CD4-positive, alpha-beta memory T cell (primary cell): Measurements from ENCODE around the gene FRMPD4. TPM values are rescaled to one million over a fixed set of nuclear protein-coding genes. Genes with fewer than 3 reads are reported as not detected.

Experiments
- CTCF ChIA-PET: fragments of 350-600 bp; sonication (Branson Sonifier 250); formaldehyde crosslinking; loops from one replicate; lab custom pipeline; 2021; ENCODE audit warnings: inconsistent platforms; ENCODE audit not compliant: partially characterized antibody; lab: Charles Lee
- POLR2A ChIA-PET: fragments of 350-600 bp; sonication (Branson Sonifier 250); formaldehyde crosslinking; loops from one replicate; lab custom pipeline; 2021; ENCODE audit not compliant: partially characterized antibody; lab: Charles Lee
- DNase-seq, 5 donors: peaks; one replicate each; pipeline versions ENCODE4 v3.0.0 to v3.0.0-alpha.2; 2020 to 2022; ENCODE audit warnings: mixed read lengths in 1 of 5
- H3K27ac ChIP-seq: one replicate; pipeline ENCODE4 v1.7.0; 2013; ENCODE audit warnings: low read depth, low read length
- H3K27me3 ChIP-seq: 2 replicates; pipeline ENCODE4 v1.7.0; 2013; ENCODE audit warnings: mild to moderate bottlenecking, low read length, moderate library complexity; ENCODE audit not compliant: insufficient read depth
- H3K36me3 ChIP-seq: 2 replicates; pipeline ENCODE4 v1.7.0; 2013; ENCODE audit warnings: mild to moderate bottlenecking, low read length, moderate library complexity; ENCODE audit not compliant: insufficient read depth
- H3K4me1 ChIP-seq: 2 replicates; pipeline ENCODE4 v1.7.0; 2013; ENCODE audit warnings: mild to moderate bottlenecking, low read length, moderate library complexity; ENCODE audit not compliant: insufficient read depth
- H3K4me3 ChIP-seq, 2 donors: one replicate each; pipeline ENCODE4 v1.7.0; 2013; ENCODE audit warnings: low read length in 2 of 2, mild to moderate bottlenecking in 1 of 2
- H3K9me3 ChIP-seq, 2 donors: one replicate each; pipeline ENCODE4 v1.7.0; 2013; ENCODE audit warnings: low read length in 2 of 2, control low read depth in 1 of 2; ENCODE audit not compliant: control insufficient read depth in 1 of 2
- H3K27ac Mint-ChIP-seq, 7 donors: one replicate each; pipeline ENCODE4 v1.8.0; 2020 to 2021; ENCODE audit warnings: mixed read lengths in 7 of 7, mild to moderate bottlenecking in 6 of 7, inconsistent platforms in 3 of 7, moderate library complexity in 3 of 7
- H3K27me3 Mint-ChIP-seq, 2 donors: one replicate each; pipeline ENCODE4 v1.8.0; 2020 to 2021; ENCODE audit warnings: mixed read lengths in 2 of 2
- H3K36me3 Mint-ChIP-seq, 2 donors: one replicate each; pipeline ENCODE4 v1.8.0; 2020 to 2021; ENCODE audit warnings: mixed read lengths in 2 of 2, inconsistent platforms in 1 of 2, mild to moderate bottlenecking in 1 of 2
- H3K4me1 Mint-ChIP-seq, 4 donors: one replicate each; pipeline ENCODE4 v1.8.0; 2020 to 2021; ENCODE audit warnings: mixed read lengths in 4 of 4, mild to moderate bottlenecking in 1 of 4
- H3K4me3 Mint-ChIP-seq, 8 donors: one replicate each; pipeline ENCODE4 v1.8.0; 2020 to 2021; ENCODE audit warnings: mixed read lengths in 8 of 8, mild to moderate bottlenecking in 7 of 8, moderate library complexity in 6 of 8, inconsistent platforms in 3 of 8
- H3K9me3 Mint-ChIP-seq, 8 donors: one replicate each; pipeline ENCODE4 v1.8.0; 2020 to 2021; ENCODE audit warnings: mixed read lengths in 8 of 8, mild to moderate bottlenecking in 5 of 8, inconsistent platforms in 3 of 8, moderate library complexity in 1 of 8
- intact Hi-C: fragments of 100-400 bp; cut with micrococcal nuclease; formaldehyde crosslinking; loops from one replicate; pipeline ENCODE4 v1.15.1; 2023
- polyA plus RNA-seq, 2 donors: library from polyadenylated mRNA; unstranded; fragments of 300-500 nt; fragmentation: Illumina TruSeq; gene quantifications; one replicate each; pipeline ENCODE4 v1.2.3, GENCODE V29; 2021
- total RNA-seq, 2 experiments: library from RNA; stranded (reverse); gene quantifications; one replicate each; pipeline ENCODE4 v1.2.3, GENCODE V29; 2021

Gene FRMPD4
- total and polyA plus RNA-seq, 4 experiments from 2014 or later = not detected

GRCh38 chrX:12315526-12315925 is 177.3 kb downstream of the FRMPD4 start:
- peak overlapping the region in 1 of 8 donors; percentile 31 for H3K4me3 Mint-ChIP-seq
- no peaks in the 10 kb centered on the region for H3K36me3 Mint-ChIP-seq
- no peak overlapping the region for H3K27ac Mint-ChIP-seq
- intact Hi-C loops = no loop called here
- no peaks in the 10 kb centered on the region for H3K4me1 Mint-ChIP-seq
- Histone ChIP-seq H3K4me1 (no peaks in the 10 kb centered on the region), H3K9me3 (no peaks in the 10 kb centered on the region), H3K27ac (no peak overlapping the region), H3K27me3 (no peaks in the 10 kb centered on the region), H3K4me3 (no peak overlapping the region), H3K36me3 (no peaks in the 10 kb centered on the region)
- DNase-seq = no peak
- ChIA-PET POLR2A (no interaction called here), CTCF (no interaction called here)
- H3K9me3 Mint-ChIP-seq = peaks cover 0 to 9% (median 2%) of the 10 kb centered on the region in 8 donors
- H3K27me3 Mint-ChIP-seq = no peaks in the 10 kb centered on the region

- Mint-ChIP-seq H3K9me3 (peaks cover 0 to 4% (median 0%) of the 10 kb centered on the region in 8 donors), H3K27ac (no peak overlapping the region), H3K36me3 (no peaks in the 10 kb centered on the region), H3K4me3 (no peak overlapping the region), H3K4me1 (no peaks in the 10 kb centered on the region), H3K27me3 (peaks cover 0 to 2% of the 10 kb centered on the region in 2 donors)
- Histone ChIP-seq H3K9me3 (no peaks in the 10 kb centered on the region), H3K27ac (no peak overlapping the region), H3K4me3 (no peak overlapping the region), H3K27me3 (no peaks in the 10 kb centered on the region), H3K36me3 (no peaks in the 10 kb centered on the region), H3K4me1 (no peaks in the 10 kb centered on the region)
- POLR2A ChIA-PET = no interaction called here
- intact Hi-C loops = no loop called here
- CTCF ChIA-PET = no interaction called here
- DNase-seq = no peak
Observed at GRCh38 chrX:12319003-12319519, 180.8 kb downstream of the FRMPD4 start.

GRCh38 chrX:12319992-12320391 is 181.7 kb downstream of the FRMPD4 start:
- Histone ChIP-seq H3K4me3 (no peak overlapping the region), H3K27ac (no peak overlapping the region), H3K9me3 (no peaks in the 10 kb centered on the region), H3K27me3 (no peaks in the 10 kb centered on the region), H3K4me1 (no peaks in the 10 kb centered on the region), H3K36me3 (no peaks in the 10 kb centered on the region)
- intact Hi-C loops = no loop called here
- Mint-ChIP-seq H3K4me1 (no peaks in the 10 kb centered on the region), H3K9me3 (peaks cover 0 to 4% (median 0%) of the 10 kb centered on the region in 8 donors), H3K27me3 (peaks cover 0 to 2% of the 10 kb centered on the region in 2 donors), H3K4me3 (no peak overlapping the region), H3K36me3 (no peaks in the 10 kb centered on the region), H3K27ac (no peak overlapping the region)
- POLR2A ChIA-PET = no interaction called here
- DNase-seq = no peak
- CTCF ChIA-PET = no interaction called here

GRCh38 chrX:12322031-12322430 is 183.8 kb downstream of the FRMPD4 start:
- Mint-ChIP-seq H3K27ac (no peak overlapping the region), H3K27me3 (peaks cover 0 to 2% of the 10 kb centered on the region in 2 donors), H3K36me3 (no peaks in the 10 kb centered on the region), H3K4me1 (no peaks in the 10 kb centered on the region), H3K9me3 (peaks cover 0 to 4% (median 0%) of the 10 kb centered on the region in 8 donors), H3K4me3 (no peak overlapping the region)
- no peak overlapping the region for H3K27ac ChIP-seq
- intact Hi-C loops = no loop called here
- H3K36me3 ChIP-seq = no peaks in the 10 kb centered on the region
- DNase-seq = no peak
- ChIA-PET CTCF (no interaction called here), POLR2A (no interaction called here)
- H3K4me1 ChIP-seq = no peaks in the 10 kb centered on the region
- no peaks in the 10 kb centered on the region for H3K27me3 ChIP-seq
- no peaks in the 10 kb centered on the region for H3K9me3 ChIP-seq
- no peak overlapping the region for H3K4me3 ChIP-seq

GRCh38 chrX:12325171-12325570 is 186.9 kb downstream of the FRMPD4 start:
- CTCF ChIA-PET = no interaction called here
- Histone ChIP-seq H3K36me3 (no peaks in the 10 kb centered on the region), H3K4me1 (no peaks in the 10 kb centered on the region), H3K27ac (no peak overlapping the region), H3K4me3 (no peak overlapping the region), H3K9me3 (no peaks in the 10 kb centered on the region), H3K27me3 (no peaks in the 10 kb centered on the region)
- DNase-seq = no peak
- Mint-ChIP-seq H3K36me3 (no peaks in the 10 kb centered on the region), H3K4me1 (no peaks in the 10 kb centered on the region), H3K27ac (no peak overlapping the region), H3K9me3 (peaks cover 0 to 4% (median 0%) of the 10 kb centered on the region in 8 donors), H3K27me3 (peaks cover 0 to 2% of the 10 kb centered on the region in 2 donors), H3K4me3 (no peak overlapping the region)
- POLR2A ChIA-PET = no interaction called here
- intact Hi-C loops = no loop called here

- intact Hi-C loops = no loop called here
- no peaks in the 10 kb centered on the region for H3K4me1 Mint-ChIP-seq
- no peak overlapping the region for H3K27ac ChIP-seq
- no peaks in the 10 kb centered on the region for H3K36me3 ChIP-seq
- H3K4me1 ChIP-seq = no peaks in the 10 kb centered on the region
- H3K4me3 ChIP-seq = no peak overlapping the region
- no peak overlapping the region for H3K4me3 Mint-ChIP-seq
- ChIA-PET CTCF (no interaction called here), POLR2A (no interaction called here)
- no peak for DNase-seq
- H3K27ac Mint-ChIP-seq = no peak overlapping the region
- H3K9me3 Mint-ChIP-seq = peaks cover 0 to 2% (median 0%) of the 10 kb centered on the region in 8 donors
- no peaks in the 10 kb centered on the region for H3K27me3 Mint-ChIP-seq
- no peaks in the 10 kb centered on the region for H3K9me3 ChIP-seq
- no peaks in the 10 kb centered on the region for H3K36me3 Mint-ChIP-seq
- H3K27me3 ChIP-seq = no peaks in the 10 kb centered on the region
Observed at GRCh38 chrX:12327836-12328235, 189.6 kb downstream of the FRMPD4 start.

- Histone ChIP-seq H3K4me1 (no peaks in the 10 kb centered on the region), H3K36me3 (no peaks in the 10 kb centered on the region), H3K27me3 (no peaks in the 10 kb centered on the region), H3K4me3 (no peak overlapping the region), H3K9me3 (no peaks in the 10 kb centered on the region), H3K27ac (no peak overlapping the region)
- ChIA-PET CTCF (no interaction called here), POLR2A (no interaction called here)
- Mint-ChIP-seq H3K36me3 (no peaks in the 10 kb centered on the region), H3K9me3 (peaks cover 0 to 2% (median 0%) of the 10 kb centered on the region in 8 donors), H3K27ac (no peak overlapping the region), H3K4me1 (no peaks in the 10 kb centered on the region), H3K4me3 (no peak overlapping the region), H3K27me3 (no peaks in the 10 kb centered on the region)
- no peak for DNase-seq
- intact Hi-C loops = no loop called here
Observed at GRCh38 chrX:12329476-12329875, 191.2 kb downstream of the FRMPD4 start.

- H3K27ac Mint-ChIP-seq = no peak overlapping the region
- H3K27me3 ChIP-seq = no peaks in the 10 kb centered on the region
- no peak for DNase-seq
- no peak overlapping the region for H3K4me3 Mint-ChIP-seq
- no peaks in the 10 kb centered on the region for H3K36me3 ChIP-seq
- no peaks in the 10 kb centered on the region for H3K9me3 ChIP-seq
- no peaks in the 10 kb centered on the region for H3K4me1 ChIP-seq
- H3K27ac ChIP-seq = no peak overlapping the region
- no peaks in the 10 kb centered on the region for H3K27me3 Mint-ChIP-seq
- no peak overlapping the region for H3K4me3 ChIP-seq
- no peaks in the 10 kb centered on the region for H3K4me1 Mint-ChIP-seq
- no peaks in the 10 kb centered on the region for H3K36me3 Mint-ChIP-seq
- ChIA-PET CTCF (no interaction called here), POLR2A (no interaction called here)
- H3K9me3 Mint-ChIP-seq = peaks cover 0 to 2% (median 0%) of the 10 kb centered on the region in 8 donors
- intact Hi-C loops = no loop called here
Observed at GRCh38 chrX:12330841-12331240, 192.6 kb downstream of the FRMPD4 start.
